ENCODE data around the gene UNC13C.

DNA sequence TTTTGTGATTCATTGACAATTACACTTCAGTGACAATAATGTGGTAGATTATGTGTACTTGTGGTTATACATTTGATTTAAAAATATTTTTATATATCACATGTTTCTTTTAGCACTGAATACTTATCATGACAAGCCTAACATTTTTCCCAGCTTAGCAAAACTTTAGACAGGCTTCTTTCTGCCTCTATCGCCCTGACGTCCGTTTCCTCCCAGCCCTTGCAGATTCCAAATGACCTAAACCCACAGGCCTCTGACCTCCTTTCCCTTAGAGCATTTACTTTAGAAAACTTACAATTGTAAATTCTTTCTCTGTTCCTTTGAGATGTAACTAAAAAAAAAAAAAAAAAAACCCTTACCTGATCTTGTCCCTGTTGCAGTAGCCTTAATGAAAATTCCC lies 326.1 kb downstream of the UNC13C start:
- TF ChIP-seq, protein P1, sequence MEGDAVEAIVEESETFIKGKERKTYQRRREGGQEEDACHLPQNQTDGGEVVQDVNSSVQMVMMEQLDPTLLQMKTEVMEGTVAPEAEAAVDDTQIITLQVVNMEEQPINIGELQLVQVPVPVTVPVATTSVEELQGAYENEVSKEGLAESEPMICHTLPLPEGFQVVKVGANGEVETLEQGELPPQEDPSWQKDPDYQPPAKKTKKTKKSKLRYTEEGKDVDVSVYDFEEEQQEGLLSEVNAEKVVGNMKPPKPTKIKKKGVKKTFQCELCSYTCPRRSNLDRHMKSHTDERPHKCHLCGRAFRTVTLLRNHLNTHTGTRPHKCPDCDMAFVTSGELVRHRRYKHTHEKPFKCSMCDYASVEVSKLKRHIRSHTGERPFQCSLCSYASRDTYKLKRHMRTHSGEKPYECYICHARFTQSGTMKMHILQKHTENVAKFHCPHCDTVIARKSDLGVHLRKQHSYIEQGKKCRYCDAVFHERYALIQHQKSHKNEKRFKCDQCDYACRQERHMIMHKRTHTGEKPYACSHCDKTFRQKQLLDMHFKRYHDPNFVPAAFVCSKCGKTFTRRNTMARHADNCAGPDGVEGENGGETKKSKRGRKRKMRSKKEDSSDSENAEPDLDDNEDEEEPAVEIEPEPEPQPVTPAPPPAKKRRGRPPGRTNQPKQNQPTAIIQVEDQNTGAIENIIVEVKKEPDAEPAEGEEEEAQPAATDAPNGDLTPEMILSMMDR (IDR thresholded peaks at IDR 0.05), result no peak
- no peak for TF ChIP-seq POLR2A (IDR thresholded peaks at IDR 0.05)
